HPDE6-E6E7 (cell line): Measurements from ENCODE around the gene ADAMTSL3.
A peak's percentile ranks its signal among the peaks of the same experiment; 100 is the strongest.

Experiments used
- DNase-seq: peaks from one replicate; pipeline ENCODE4 v3.0.0; 2011; ENCODE audit warnings: missing footprints; ENCODE audit errors: extremely low spot score

Gene ADAMTSL3

DNA sequence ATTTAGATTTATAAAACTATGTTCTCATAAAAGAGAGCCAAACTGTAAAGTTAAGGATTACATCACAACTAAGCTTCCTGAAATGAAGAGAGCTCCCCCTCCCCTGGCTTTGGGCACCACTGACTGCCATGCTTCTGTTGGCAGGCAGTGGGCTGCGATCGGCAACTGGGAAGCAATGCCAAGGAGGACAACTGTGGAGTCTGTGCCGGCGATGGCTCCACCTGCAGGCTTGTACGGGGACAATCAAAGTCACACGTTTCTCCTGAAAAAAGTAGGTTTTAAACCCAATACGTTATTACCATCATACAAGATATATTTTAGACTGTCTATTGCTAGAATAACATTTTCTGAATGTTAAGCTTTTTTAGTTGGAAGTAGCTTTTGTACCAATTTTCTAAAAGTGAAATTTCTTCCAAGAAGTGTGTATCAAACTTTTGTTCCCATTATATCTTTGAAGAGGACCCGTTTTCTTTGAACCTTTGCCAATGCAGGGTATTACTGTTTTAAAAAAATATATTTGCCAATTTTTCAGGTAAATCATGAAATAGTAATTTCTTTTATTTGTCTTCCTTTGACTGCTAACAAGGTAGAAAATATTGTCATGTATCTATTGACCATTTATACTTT, 184.1 kb downstream of the ADAMTSL3 start:
- DNase-seq, result peak; percentile 50

- no peak for DNase-seq
Observed at GRCh38 chr15:83838763-83839162, 184.8 kb downstream of the ADAMTSL3 start.

DNA sequence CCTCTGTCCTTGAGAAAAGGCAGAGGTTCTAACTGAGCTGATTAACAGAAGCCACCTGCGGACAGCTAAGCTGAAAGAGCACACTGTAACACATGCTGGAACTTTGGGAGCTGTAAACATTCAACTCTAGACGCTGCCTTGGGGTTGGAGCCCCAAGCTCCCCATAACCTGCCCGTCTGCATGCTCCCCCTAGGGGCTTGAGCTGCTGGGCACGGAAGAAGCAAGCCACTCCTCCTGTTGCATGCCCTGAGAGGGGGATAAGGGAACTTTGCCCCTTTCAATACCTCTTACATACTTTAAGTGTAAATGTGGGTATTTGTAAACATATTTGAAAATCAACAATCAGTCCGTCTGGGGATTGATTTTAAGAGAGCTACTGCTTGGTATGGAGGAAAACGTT, 188.4 kb downstream of the ADAMTSL3 start:
- DNase-seq, result no peak

DNA sequence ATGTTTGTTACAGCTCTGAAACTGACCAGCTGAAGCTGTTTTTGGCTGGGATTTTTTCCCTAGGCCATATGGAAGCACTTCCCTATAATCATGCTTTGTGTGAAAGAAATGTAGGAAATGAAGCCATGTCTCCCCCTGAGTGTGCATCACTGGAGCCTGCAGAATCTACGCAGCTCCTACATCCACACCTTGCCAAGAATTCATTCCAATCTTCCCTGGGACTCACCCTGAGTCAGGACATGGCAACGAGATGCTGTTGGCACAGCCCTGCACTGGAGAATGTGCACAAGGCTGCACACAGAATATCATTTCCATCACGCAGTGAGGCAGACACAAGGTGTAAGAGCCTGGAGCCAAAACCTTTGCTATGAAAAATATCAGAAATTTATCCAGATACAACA, 189.5 kb downstream of the ADAMTSL3 start:
- DNase-seq, result no peak

DNA sequence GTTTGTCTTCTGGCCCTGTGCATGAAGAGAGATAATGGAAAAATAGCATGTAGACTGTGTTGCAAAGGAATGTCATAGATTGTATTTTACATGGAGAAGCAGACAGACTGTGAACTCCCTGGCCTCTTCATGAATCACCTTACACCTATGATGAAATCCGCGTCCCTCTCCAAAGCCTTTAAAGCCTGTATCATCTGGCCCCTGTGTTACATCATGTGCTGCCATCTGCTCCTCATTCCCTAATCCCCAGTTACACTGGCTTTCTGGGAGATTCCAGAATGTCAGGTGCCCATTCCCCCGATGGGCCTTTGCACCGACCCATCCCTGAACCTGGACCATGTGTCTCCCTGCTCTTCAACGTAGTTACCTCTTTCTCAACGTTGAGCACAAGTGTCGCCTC, 190.8 kb downstream of the ADAMTSL3 start:
- DNase-seq, result no peak

DNA sequence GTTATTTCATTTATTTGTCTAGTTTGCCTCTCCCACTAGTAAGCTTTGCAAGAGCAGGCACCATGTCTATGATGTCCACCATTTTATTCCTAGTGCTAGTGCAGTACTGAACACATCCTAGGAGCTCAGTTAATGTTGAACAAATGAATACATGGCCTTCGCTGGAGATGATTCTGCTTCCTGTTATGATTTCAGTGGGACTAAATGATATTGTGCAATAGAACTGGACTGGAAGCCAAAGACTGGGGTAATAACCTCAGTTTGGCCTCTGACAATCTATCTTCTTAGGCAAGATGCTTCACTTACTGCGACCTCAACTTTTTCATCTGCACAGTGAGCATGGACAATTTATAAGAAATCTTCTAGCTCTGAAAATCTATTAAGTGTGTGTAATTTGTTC, 191.3 kb downstream of the ADAMTSL3 start:
- no peak for DNase-seq

DNA sequence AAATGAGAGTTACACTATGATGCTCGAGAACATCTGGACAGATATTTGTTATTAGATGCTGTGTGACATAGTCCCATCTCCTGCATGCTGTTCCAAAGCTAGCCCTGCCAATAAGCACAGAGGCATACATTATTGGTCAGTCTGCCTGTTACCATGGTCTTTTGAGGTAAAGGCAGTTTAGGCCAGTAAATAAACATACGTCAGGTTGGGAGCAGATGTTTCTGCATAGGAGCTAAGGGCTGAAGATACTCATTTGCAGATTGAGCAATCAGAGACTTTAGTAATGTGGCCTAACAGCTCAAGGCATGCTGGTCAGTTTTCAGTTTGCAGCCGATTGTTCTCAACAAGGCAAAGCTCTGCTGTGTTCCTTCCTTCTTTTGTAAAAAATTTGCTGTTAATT, 192.9 kb downstream of the ADAMTSL3 start:
- no peak for DNase-seq

GRCh38 chr15:83848315-83849050, 194.6 kb downstream of the ADAMTSL3 start:
- DNase-seq, result peak; percentile 22

DNA sequence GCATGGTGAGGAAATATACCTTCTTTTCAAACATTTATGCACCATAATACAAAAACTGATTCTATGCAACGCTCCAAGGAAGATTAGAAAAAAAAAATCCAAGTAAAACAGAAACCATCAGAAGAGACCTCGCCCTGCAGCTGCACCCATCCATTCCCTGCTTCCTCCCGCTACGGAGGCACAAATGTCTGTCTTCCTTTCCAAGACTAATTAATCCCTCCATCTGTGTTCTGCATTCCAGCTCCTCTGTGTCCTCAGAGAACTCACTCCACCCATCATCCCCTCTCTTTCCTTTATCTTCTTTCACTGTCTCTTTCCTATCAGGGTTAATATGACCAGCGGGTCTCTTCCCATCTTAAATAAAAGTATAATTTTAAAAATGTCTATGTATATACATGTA, 196.1 kb downstream of the ADAMTSL3 start:
- DNase-seq, result no peak

DNA sequence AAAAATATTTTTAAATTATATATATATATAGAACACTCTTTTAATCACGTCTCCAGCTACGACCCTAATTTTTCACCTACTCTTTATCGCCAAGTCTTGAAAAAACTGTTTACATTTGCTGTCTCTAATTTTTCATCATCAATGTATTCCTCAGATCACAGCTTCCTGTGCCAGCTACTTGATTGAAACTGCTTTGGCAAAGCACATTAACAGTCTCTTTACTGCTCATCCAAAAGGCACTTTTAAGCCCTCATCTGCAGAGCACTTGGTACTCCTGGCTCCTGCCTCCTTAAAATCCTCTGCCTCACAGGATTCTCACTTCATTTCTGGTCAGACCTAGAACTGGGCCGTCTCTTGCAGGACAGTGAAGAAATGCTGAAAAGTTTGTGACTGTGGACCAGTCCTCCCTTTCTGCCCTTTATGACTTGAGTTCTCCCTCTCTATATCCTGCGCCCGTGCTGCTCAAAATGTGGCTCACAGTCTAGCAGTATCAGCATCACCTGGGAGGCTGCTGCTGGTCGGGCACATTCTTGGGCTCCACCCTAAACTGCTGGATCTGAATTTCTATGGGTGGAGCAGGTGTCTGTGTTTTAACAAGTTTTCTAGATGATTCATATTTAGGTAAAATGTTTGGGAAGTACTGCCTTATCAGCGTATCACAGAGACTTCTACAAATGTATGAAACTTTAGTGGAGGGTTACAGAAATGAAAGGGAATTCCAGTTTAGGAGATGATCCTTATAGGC, 196.8 kb downstream of the ADAMTSL3 start:
- no peak for DNase-seq

DNA sequence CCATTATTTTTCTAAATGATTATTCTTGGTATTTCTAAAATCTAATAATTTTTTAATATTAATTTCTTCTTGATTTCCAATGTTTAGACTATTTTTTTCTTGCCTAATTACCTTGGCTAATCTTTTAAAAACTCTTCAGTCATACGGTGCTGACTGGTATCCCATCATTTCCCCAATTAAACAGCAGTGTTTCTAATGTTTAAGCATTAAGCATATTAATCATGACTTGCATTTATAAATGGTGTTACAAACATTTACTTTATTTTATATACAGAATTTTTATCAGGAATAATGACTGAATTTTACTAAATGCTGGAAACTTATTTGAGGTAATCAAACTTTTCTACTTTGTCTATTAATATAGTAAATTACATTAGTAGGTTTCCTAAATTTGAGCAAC, 199.3 kb downstream of the ADAMTSL3 start:
- no peak for DNase-seq

- peak; percentile 79 for DNase-seq
Observed at GRCh38 chr15:83854321-83854720, 200.4 kb downstream of the ADAMTSL3 start.

- no peak for DNase-seq
Observed at GRCh38 chr15:83854950-83855707, 201.2 kb downstream of the ADAMTSL3 start.

DNA sequence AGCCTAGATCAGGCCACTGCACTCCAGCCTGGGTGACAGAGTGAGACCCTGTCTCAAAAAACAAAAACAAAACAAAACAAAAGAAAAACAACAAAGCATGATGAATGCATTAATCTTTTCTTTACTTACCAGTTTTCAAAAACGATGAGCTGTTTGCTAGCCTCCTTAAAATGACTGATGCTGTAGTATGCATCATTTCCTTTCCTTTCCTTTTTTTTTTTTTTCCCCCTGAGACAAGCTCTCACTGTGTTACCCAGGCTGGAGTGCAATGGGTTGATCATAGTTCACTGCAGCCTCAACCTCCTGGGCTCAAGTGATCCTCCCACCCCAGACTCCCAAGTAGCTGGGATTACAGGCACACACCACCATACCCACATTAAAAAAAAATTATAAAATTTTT, 202.0 kb downstream of the ADAMTSL3 start:
- DNase-seq, result no peak

DNA sequence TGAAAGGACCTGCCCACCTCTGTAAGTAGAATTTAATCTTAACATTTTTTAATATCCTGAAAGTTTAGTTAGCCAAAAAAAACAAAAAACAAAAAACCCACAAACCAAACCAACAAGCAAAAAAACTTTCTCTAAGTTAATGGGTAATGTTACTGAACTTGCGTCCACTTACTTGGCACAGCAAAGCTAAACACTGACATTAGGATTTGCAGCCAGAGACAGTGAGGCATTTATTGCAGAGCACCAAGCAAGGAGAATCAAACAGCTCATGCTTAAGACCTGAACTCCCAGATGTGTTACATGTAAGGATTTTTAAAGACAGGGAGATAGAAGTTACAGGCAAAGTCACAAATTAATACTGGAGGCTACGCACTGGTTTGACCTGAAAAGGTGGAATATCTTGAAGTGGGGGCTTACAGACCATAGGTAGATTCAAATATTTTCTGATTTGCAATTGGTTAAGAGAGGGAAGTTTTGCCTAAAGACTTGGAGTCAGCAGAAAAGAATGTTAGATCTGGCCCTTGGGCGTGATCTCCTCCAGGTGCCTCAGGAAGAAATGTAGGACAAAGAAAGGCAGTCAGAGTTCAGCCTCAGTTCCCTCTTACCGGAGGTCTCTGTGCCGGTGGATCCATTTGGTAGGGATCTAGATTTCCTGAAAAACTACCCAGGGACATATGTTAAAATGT, 205.0 kb downstream of the ADAMTSL3 start:
- DNase-seq, result no peak

GRCh38 chr15:83866692-83867091, 212.8 kb downstream of the ADAMTSL3 start:
- no peak for DNase-seq

GRCh38 chr15:83869341-83869740, 215.4 kb downstream of the ADAMTSL3 start:
- no peak for DNase-seq

DNA sequence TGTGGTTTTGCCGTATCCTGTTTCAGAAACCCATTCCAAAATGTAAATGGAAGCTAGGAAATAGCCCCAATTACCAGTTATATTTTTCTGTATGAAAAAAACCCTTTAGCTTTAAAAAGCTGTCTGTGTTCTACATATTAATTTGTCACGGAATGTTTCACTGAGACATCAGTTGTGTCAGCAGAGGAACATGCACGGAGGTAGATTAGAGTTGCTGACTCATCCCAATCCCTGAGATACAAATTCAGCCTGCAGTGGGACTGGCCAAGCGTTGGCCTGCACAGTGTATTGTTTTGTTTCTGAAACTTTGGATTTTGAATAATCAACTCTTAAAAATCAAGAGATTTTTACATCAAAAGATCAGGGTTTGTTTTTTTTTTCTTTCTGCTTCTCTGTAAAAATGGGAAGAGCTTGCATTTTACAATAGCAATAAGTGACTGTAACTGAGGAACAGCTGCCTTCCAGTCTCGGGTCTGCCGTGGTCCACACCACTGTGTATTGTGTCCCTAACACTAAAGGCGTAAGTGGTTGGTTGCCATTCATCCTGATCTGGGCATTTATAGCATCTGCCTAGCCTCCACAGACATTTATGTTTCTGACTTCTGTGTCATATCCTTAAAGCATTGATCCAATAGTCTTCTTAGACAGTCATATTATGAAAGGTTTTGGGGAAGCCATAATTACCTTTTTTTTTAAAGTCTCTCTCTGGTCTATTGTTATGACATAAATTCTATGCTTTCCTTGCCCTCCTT, 218.1 kb downstream of the ADAMTSL3 start:
- DNase-seq, result peak; percentile 51

DNA sequence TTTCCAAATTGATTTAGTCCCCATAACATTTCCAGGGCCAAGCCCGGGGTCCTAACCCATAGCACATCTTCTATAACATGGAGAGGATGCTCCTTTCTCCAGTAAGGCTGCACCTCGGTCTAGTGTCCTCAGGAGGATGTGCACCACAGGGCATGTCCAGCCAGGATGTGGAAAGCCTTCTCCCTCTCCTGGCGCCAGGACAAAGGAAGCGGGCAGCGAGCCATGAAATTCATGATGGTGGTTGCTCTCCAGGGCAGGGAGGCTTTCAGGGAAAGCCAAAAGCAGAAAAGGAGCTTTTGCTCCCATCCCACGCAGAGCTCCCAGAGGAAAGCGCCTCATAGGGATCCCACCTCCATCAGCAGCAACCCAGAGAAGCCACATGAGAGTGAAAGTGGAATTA, 220.0 kb downstream of the ADAMTSL3 start:
- DNase-seq, result no peak

- DNase-seq, result no peak
Observed at GRCh38 chr15:83880529-83880928, 226.6 kb downstream of the ADAMTSL3 start.

DNA sequence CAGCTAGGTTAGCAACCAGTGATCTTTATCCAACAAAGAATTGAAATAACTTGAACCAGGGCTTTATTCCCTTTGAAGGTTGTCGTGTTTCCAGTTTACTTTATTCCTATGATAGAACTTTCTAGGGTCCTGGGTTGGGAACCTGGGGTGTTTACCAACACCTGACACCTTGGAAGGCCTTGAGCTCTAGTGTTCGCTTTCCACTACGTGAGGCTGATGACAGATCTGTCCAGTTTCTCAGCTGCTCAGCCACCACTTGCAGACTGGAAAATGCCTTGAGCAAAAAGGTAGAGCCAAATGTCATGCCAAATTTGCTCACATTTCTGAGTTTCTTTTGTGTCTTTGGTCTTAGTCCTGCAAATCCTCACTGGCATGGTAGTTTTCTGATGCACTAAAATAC, 227.2 kb downstream of the ADAMTSL3 start:
- DNase-seq, result no peak
